Loucy (cell line): Measurements from ENCODE around the gene CDH24.

Experiments used
- CTCF ChIP-seq: fragments of 200-600 bp; sonication (generic); conservative IDR thresholded peaks from 2 replicates; pipeline ENCODE4 v1.5.1; 2014; ENCODE audit warnings: mild to moderate bottlenecking, antibody characterized with exemption, low read length
- EZH2phosphoT487 ChIP-seq: fragments of 200-600 bp; IDR thresholded peaks from 2 replicates; pipeline ENCODE4 v1.6.1; 2018; ENCODE audit warnings: antibody characterized with exemption, mild to moderate bottlenecking, moderate library complexity, borderline replicate concordance

DNA sequence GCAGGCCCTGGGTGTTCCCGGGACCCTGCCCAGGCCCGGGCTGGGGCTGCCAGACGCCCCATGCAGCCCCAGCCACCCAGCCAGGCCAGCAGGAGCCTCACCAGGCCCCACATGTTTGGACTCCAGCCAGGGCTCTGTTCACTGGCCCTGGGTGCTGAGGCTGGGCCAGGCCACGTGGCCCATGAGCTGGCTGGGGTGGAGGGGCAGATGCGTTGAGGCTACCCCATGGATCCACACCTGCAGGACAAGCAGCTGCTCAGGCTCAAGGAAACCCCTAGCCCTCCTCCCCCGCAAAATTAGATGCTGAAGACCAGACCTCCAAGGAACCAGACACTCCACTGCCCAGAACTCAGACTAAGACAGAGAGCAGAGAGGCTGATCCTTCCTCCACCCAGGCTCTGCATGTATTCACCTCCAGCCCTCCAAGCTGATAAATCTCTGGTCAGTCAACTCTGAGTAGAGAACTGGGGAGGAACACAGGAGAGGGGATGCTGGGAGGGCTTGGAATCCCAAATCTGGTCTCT lies 1.6 kb downstream of the CDH24 start:
- TF ChIP-seq CTCF: no peak
- no peak for TF ChIP-seq EZH2phosphoT487
